ENCODE results near the gene MTG2. TPM values are rescaled to one million over a fixed set of nuclear protein-coding genes. Genes with fewer than 3 reads are reported as not detected.

Gene MTG2
- total RNA-seq, 2 donors from 2014 or later, result 30.4 to 46.7 TPM

GRCh38 chr20:62138912-62139311 lies 43.9 kb upstream of the MTG2 start:
- H3K36me3 ChIP-seq, result peaks cover 17% of the 10 kb centered on the region
- H3K27ac ChIP-seq, result no peak overlapping the region
- no peaks in the 10 kb centered on the region for H3K27me3 ChIP-seq
- no peak overlapping the region for H3K4me3 ChIP-seq
- H3K9ac ChIP-seq (ENCODE audit: low read depth in 2 of 2, low read length in 2 of 2), result no peak overlapping the region
- TF ChIP-seq CTCF (IDR thresholded peaks at IDR 0.05), result no peak
- intact Hi-C loops (cut with DNase I), result loop anchor here (5.0 kb wide), 2 partner anchors 77 to 127 kb away; no protein-coding TSS in a partner anchor
- H3K4me1 ChIP-seq, result peaks cover 11% of the 10 kb centered on the region
- no peaks in the 10 kb centered on the region for H3K9me3 ChIP-seq
- no peak for DNase-seq

GRCh38 chr20:62139636-62140035 lies 43.2 kb upstream of the MTG2 start:
- intact Hi-C loops (cut with DNase I), result loop anchor here (5.0 kb wide), 2 partner anchors 77 to 127 kb away; no protein-coding TSS in a partner anchor
- H3K36me3 ChIP-seq, result peaks cover 17% of the 10 kb centered on the region
- H3K27ac ChIP-seq, result no peak overlapping the region
- no peak for DNase-seq
- H3K9me3 ChIP-seq, result no peaks in the 10 kb centered on the region
- no peaks in the 10 kb centered on the region for H3K27me3 ChIP-seq
- H3K9ac ChIP-seq (ENCODE audit: low read depth in 2 of 2, low read length in 2 of 2), result no peak overlapping the region
- H3K4me3 ChIP-seq, result no peak overlapping the region
- peaks cover 12% of the 10 kb centered on the region for H3K4me1 ChIP-seq
- no peak for TF ChIP-seq CTCF (IDR thresholded peaks at IDR 0.05)

- intact Hi-C loops (cut with DNase I), result no loop called here
- peaks cover 17% of the 10 kb centered on the region for H3K36me3 ChIP-seq
- H3K27me3 ChIP-seq, result no peaks in the 10 kb centered on the region
- H3K27ac ChIP-seq, result no peak overlapping the region
- DNase-seq, result no peak
- TF ChIP-seq CTCF (IDR thresholded peaks at IDR 0.05), result no peak
- peaks cover 18% of the 10 kb centered on the region for H3K4me1 ChIP-seq
- no peaks in the 10 kb centered on the region for H3K9me3 ChIP-seq
- no peak overlapping the region for H3K9ac ChIP-seq (ENCODE audit: low read depth in 2 of 2, low read length in 2 of 2)
- H3K4me3 ChIP-seq, result no peak overlapping the region
Measured at GRCh38 chr20:62141043-62141396, 41.8 kb upstream of the MTG2 start.

- no peaks in the 10 kb centered on the region for H3K9me3 ChIP-seq
- intact Hi-C loops (cut with DNase I), result no loop called here
- peak overlapping the region; percentile 48 to 68 for H3K9ac ChIP-seq (ENCODE audit: low read depth in 2 of 2, low read length in 2 of 2)
- peaks cover 17% of the 10 kb centered on the region for H3K36me3 ChIP-seq
- no peaks in the 10 kb centered on the region for H3K27me3 ChIP-seq
- peaks cover 18% of the 10 kb centered on the region for H3K4me1 ChIP-seq
- DNase-seq, result no peak
- TF ChIP-seq CTCF (IDR thresholded peaks at IDR 0.05), result no peak
- peak overlapping the region; percentile 80 for H3K27ac ChIP-seq
- peak overlapping the region; percentile 83 for H3K4me3 ChIP-seq
Measured at GRCh38 chr20:62141397-62142251, 41.2 kb upstream of the MTG2 start.

GRCh38 chr20:62142252-62143080 lies 40.4 kb upstream of the MTG2 start:
- no peaks in the 10 kb centered on the region for H3K27me3 ChIP-seq
- H3K9me3 ChIP-seq, result no peaks in the 10 kb centered on the region
- DNase-seq, result peak; percentile 41
- TF ChIP-seq CTCF (IDR thresholded peaks at IDR 0.05), result no peak
- H3K9ac ChIP-seq (ENCODE audit: low read depth in 2 of 2, low read length in 2 of 2), result peak overlapping the region; percentile 68 to 96
- H3K4me1 ChIP-seq, result peaks cover 18% of the 10 kb centered on the region
- intact Hi-C loops (cut with DNase I), result no loop called here
- peaks cover 15% of the 10 kb centered on the region for H3K36me3 ChIP-seq
- H3K27ac ChIP-seq, result peak overlapping the region; percentile 80
- H3K4me3 ChIP-seq, result peak overlapping the region; percentile 83
